ENCODE data around the gene NSD2.

- no peak for TF ChIP-seq EP300 (conservative IDR thresholded peaks at IDR 0.05; ENCODE audit: poor library complexity, severe bottlenecking)
- no peak for TF ChIP-seq POLR2AphosphoS5 (IDR thresholded peaks at IDR 0.05)
- no peak for TF ChIP-seq CTCF (IDR thresholded peaks at IDR 0.05; ENCODE audit: poor library complexity, severe bottlenecking)
- TF ChIP-seq TAF1 (IDR thresholded peaks at IDR 0.05; ENCODE audit: low read depth), result no peak
- no peak for TF ChIP-seq RAD21 (conservative IDR thresholded peaks at IDR 0.05)
- TF ChIP-seq SMC3 (conservative IDR thresholded peaks at IDR 0.05; ENCODE audit: poor library complexity), result no peak
Observed at GRCh38 chr4:1873776-1874175, 2.6 kb downstream of the NSD2 start.
